Middle frontal gyrus (tissue), 1 donor: Measurements from ENCODE around the gene DNAI1.
A peak's percentile ranks its signal among the peaks of the same experiment; 100 is the strongest.
"Not testable (repeated sequence)": the region's sequence is repeated elsewhere in the genome, so short reads cannot be mapped to it uniquely, and the experiment has no call there.

Experiments used
- DNase-seq: peaks from one replicate; pipeline ENCODE4 v3.0.0-alpha.2; 2015; ENCODE audit warnings: low spot score; ENCODE audit errors: extremely low spot score

The DNAI1 gene

DNA sequence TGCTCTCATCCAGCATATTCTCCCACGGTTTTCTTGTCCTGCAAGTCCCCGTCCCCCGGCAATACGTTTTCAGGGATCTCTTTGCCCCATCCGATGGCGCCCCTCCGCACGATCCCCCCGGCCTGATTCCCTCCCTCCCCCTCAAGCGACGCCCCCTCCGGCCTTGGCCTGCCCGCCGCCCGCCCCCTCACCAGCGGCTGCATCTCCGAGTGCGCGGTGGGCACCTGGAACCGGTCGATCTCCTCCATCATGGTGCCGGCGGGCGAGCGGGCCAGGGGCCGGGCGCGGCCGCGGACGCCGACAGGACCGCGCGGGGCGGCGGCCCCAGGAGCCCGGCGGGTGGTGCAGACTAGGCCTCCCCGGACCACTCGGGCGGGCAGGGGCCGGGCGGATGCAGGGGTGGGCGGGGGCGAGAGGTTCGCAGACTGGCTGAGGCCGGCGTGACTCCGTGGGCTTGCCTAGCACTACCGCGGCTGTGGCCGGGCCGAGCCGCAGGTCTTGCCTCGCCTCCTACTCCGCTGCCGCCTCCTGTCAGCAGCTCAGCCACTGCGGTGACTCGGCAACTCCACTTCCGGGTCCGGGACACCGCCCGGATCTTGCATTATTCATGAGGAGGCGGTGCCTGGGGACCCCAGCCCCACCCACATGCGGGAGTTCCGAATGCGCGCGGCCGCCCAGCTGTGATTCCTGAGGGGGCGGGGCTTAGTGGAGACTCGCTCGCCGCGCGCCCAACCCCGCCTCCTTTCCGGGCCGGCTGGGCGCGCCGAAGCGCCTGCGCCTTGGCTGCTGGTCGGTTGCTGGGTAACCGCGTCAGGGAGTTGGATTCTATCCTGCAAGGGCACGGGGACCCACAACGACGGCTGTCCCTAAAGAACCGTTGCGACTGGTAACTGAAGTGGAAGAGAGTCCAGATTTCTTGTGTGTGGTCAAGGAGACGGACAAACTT, at the start of gene DNAI1, which contains the start of gene FAM219A:
DNAI1 (plus strand) TSS at position 793 of the 946 bp plus-strand sequence. CDS start 201 bp downstream, outside the sequence.
FAM219A (minus strand) TSS at position 558 of the 946 bp plus-strand sequence; CDS start at position 251, 307 bp downstream.
- DNase-seq: peak; percentile 98

DNA sequence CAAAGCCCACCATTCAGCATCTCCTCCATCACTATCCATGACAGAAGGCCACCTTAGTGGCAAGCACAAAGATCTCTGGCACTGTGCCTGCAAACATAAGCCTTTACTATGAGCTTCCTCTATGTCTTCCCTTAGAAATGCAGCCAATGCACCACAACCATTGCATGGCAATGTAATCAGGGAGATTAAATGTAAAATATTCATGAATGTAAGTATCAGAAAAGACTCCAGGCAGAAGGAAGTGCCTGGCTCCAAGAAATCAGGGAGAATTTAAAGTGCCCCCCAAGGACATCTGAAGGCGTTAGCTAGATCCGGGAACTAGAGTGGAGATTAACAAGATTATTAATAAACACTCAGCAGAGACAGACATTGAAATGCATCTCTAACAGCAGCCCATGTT, 49.5 kb upstream of the DNAI1 start:
- DNase-seq: no peak

- DNase-seq: no peak
Measured at GRCh38 chr9:34412336-34412735, 46.3 kb upstream of the DNAI1 start.

GRCh38 chr9:34413231-34413852, 45.3 kb upstream of the DNAI1 start:
- DNase-seq: no peak

DNA sequence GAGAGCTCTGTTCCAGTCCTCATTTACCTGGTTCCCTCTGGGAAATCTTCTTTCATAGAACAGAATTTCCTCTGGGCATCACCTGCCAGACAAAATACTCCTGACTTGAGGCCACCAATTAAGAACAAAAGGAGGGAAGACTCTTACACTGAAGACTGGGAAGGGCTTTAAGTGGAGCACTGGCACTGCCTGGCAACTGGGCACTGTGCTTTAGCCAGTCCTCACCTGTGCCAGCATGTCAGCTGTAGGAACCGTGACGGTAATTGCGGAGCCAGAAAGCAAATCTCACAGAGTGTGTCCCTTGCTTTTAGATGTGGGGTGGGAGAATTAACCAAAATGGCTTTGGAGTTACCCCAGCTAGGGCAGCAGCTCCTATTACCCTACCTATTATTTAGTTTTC, 40.9 kb upstream of the DNAI1 start:
- DNase-seq: no peak

- DNase-seq: no peak
Measured at GRCh38 chr9:34419716-34420504, 38.7 kb upstream of the DNAI1 start.

- no peak for DNase-seq
Measured at GRCh38 chr9:34426347-34427074, 32.1 kb upstream of the DNAI1 start.

DNA sequence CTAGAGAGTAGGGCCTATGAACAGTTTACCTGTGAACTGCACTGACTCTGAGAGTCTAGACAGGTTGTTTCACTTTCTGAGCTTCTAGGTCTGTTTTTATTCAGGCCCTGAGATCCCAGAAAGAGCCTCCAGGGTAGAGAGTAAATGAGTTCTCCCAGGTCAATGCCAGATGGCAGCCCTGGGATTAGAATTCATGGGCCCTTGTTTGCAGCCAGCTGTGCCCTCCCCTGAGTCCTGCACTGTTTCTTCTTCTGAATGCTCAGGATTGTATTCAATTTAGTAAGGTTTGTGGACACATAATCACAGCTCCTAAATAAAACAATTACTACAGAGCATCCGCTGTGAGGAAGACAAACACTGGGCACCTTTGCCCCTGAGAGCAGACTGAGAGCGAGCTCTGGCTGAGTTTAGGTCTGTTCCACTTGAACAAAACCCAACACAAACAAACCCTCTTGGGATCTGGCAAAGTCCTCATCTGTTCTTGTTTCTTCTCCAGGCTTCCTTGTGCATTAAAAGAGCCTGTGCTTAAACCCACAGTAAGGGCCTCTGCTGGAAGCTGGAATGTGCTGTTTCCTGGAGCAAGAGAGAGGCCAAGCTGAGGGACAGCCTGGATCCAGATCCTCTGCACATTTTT, 30.2 kb upstream of the DNAI1 start:
- no peak for DNase-seq

DNA sequence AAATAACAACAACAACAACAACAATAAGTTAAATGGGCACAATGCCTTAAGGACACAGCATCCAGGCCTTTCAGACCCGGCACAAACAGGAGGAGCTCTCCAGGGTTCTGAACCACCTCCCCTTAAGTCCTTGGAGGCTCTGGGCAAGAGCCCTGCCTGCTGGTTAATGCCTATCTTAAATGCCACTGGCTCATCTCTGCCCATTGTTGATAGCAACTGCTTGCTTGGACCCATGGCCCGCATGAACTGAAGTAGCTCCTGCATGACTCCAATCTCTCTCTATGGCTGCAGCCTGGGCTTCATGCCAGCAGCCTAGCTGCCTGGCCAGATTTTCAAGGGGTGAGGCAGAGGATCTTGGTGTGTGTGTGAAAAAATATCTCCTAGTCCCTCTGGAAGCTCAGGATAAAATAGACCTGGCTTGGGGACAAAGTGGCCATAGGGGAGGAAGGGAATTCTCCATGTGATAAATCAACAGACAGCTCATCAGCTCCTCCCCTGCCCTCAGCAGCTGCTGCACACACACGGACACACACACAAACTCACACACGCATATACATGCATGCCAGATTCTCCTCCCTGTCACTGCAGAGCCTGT, 27.7 kb upstream of the DNAI1 start:
- DNase-seq: peak; percentile 49

GRCh38 chr9:34431667-34432066, 26.9 kb upstream of the DNAI1 start:
- DNase-seq: no peak

GRCh38 chr9:34437006-34437925, 21.3 kb upstream of the DNAI1 start:
- DNase-seq: no peak

DNA sequence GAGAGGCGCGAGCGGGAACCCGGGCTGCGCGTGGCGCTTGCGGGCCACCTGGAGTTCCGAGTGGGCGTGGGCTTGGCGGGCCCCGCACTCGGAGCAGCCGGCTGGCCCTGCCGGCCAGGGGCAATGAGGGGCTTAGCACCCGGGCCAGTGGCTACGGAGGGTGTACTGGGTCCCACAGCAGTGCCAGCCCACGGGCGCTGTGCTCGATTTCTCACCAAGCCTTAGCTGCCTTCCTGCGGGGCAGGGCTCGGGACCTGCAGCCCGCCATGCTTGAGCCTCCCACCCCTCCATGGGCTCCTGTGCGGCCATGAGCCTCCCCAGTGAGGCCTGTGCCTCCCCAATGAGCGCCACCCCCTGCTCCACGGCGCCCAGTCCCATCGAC, 20.7 kb upstream of the DNAI1 start:
- DNase-seq: not testable (repeated sequence)

DNA sequence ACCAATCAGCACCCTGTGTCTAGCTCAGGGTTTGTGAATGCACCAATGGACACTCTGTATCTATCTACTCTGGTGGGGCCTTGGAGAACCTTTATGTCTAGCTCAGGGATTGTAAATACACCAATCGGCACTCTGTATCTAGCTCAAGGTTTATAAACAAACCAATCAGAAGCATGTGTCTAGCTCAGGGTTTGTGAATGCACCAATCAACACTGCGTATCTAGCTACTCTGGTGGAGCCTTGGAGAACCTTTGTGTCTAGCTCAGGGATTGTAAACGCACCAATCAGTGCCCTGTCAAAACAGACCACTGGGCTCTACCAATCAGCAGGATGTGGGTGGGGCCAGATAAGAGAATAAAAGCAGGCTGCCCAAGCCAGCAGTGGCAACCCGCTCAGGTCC, 20.1 kb upstream of the DNAI1 start:
- not testable (repeated sequence) for DNase-seq

DNA sequence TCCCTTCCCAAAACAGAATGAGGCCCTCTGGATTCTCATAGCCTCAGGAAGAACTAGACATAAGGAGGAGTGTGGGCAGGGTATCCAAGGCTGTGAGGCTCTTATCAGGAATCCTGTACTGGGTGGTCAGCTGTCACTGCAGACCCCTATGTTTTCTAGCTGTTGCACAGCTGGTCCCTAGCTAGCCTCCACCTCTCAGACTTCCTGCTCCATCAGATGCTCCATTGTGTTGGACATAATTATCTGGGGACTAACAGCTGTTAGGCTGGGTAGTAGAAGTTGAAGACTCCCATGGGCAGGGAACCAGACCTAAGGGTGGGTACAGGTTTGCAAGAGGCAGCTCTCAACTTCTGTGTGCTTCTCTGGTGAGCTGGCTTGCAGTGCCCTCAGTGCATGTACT, 18.6 kb upstream of the DNAI1 start:
- DNase-seq: no peak

- DNase-seq: no peak
Measured at GRCh38 chr9:34442770-34443169, 15.8 kb upstream of the DNAI1 start.

DNA sequence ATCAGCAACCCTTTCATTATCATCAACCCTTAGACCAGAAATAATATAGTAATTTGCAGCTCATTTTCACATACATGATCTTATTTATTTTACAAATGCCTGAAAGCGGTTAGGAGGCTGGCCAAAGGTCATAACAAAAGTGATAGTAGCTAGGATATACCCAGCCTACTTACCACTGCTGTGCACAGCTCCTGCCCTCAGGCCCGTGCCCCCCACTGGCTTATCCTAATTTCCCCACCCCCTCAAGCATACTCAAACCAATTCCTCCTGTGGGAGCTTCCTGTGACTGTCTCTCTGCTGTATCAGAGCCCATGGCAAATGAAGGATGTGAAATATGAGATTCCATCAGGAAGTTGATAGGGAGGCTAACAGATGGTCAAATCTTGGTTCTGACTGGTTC, 15.1 kb upstream of the DNAI1 start:
- DNase-seq: no peak

DNA sequence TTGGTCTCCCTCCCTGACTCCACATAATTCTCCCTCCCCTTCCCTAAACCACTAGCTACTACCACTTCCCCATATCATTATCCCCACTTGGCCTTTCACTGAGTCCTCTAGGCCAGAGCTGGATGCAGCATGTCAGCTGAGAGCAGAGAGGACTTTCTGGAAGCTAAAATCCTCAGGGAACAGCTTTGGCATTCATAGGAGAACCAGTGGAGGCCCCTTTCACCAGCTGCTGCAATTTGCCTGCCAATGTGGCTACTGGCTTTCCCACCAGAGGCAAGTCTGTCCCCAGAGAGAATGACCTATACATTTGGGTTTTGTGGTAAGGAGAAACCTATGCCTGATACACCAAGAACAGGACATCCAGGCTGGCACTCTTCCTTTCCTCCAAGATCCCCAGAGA, 14.6 kb upstream of the DNAI1 start:
- DNase-seq: no peak

DNA sequence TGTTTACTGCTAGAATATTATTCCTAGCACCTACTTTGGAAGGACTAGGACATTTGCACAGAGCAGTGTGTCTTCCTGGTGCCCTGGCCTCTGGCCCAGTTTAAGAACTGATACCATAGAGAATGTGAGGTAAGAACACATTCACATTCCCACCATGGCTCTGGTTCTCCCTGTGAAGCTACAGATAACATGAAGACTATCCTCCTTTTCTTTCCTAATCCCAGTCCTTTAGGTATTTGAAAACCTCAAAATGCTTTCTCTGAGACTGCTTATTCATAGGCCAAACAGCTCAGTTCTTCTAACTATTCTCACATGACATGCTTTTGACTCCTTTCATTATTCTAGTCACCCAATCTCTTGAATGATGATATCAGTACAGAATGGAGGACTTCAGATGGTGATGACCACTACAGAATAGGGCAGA, 12.1 kb upstream of the DNAI1 start:
- DNase-seq: no peak

GRCh38 chr9:34446951-34447350, 11.7 kb upstream of the DNAI1 start:
- no peak for DNase-seq
